Measurements from ENCODE around the gene OLFML1.
"Not testable (repeated sequence)": the region's sequence is repeated elsewhere in the genome, so short reads cannot be mapped to it uniquely, and the experiment has no call there.

The OLFML1 gene

DNA sequence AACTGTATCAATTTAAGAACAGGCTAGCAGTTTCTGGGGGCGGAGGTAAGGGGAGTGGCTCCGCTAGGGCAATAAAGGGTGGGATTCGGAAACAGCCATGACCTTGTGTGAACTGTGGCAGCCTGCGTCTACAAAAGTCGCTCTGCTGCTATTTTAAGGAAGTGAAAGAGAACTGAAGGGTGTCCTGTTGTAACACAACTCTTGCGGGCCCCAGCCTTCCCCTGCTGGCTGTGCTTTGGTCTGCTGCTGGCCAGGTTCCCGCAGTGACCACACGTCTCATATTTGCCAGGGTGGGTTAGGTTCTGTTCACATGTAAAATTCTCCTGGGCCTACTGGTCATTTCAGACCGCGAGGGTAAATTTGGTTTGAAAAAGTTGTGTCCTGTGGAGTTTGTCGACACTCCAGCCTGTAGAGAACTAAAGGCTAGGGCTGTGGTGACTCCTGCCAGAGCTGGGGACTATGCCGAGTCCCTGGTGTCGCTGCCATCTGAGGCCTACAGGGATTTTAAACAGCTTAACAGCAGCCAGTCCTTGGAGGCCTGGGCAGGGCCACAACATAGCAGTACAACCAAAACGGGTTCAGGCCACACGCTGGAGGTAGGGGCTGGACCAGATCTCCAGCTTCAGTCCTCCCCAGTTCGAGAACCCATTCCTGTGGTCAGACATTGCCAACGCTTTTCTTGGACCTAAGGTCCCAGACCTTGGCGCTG lies 27.4 kb downstream of the OLFML1 start:
- DNase-seq (ENCODE audit: low read depth) = peak; percentile 41

DNA sequence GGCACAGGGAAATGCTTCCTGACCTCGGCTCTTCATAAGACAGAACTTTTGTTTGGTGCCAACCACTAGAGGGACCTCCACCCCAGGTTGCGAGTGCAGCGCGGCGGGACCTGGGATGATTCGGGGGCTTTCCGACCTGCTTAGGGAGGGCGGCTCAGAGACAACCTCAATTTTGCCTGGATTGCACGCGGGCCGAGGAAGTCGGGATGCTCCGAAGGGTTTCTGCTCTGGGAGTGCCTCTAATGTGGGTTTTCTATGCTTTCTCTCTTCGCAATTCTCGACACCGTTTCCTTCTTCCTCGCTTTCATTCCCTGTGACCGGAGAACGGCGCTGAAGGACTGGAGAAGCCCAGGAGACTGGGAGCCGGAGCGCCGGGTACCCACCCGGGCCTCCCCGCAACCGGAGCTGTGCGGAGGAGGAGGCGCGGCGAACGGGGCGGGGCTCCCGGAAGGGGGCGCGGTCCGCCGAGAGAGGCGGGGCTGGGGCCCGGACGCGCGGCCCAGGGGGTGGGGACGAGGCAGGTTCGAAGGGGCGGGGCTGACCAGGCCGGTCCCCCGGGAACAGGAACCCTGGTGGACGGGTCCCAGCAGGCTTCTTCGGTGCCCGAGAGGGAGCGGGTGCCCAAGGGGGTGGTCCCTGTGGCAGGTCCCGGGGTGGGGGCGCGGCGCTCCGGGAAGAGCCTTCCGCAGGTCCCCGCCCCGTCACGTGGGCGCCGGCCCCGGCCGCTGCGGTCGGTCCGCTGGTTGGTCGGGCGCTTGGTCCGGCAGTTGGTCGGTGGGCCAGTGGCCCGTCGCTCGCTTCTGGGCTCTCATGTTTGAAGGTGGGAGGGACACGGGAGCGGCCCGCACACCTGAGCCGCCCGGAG lies 28.2 kb downstream of the OLFML1 start, which contains the start of gene PPFIBP2:
Gene PPFIBP2, plus strand, starts transcription at position 766 of the 865 bp plus-strand sequence. CDS start 35,477 bp downstream, outside the sequence.
- peak; percentile 65 for DNase-seq (ENCODE audit: low read depth)

GRCh38 chr11:7514099-7514591 lies 28.8 kb downstream of the OLFML1 start:
- no peak for DNase-seq (ENCODE audit: low read depth)

DNA sequence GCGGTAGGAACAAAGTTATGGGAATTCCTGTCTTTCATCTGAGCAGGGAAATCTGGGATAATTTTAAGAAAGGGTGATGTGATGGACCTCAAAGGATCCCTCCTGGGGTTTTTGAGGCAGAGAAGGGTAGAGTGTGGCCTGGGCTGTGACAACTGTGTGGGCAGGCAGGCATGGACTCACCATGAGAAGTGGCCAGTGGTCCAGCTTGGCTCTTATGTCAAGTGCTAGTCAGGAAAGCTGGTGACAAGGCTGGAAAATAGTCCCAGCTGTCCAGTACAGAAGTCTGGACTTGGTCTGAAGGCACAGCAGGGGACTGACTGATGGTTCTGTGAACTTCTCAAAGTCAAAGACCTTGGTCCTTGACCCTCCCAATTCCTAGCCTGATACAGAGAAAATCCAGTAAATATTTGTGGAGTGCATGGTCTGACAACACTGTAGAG lies 30.2 kb downstream of the OLFML1 start:
- no peak for DNase-seq (ENCODE audit: low read depth)

DNA sequence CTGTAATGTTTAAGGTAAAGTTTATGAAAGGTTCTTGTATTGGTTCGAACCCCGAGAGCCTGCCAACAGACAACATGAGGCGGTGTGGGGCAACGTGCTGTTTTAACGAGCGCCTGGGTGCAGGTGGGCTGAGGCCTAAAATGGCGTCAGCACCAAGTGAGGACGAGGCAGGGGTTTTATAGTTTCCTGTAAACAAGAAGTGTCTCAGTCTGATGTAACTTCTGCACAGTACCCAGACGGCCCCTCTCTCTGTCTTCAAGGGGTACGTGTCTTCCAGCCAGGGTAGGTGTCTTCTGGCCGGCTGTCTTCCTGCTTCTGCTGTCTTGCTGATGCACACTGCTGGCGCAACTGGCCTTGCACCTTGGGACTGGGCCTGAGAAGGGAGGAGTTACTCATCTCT lies 31.2 kb downstream of the OLFML1 start:
- no peak for DNase-seq (ENCODE audit: low read depth)

DNA sequence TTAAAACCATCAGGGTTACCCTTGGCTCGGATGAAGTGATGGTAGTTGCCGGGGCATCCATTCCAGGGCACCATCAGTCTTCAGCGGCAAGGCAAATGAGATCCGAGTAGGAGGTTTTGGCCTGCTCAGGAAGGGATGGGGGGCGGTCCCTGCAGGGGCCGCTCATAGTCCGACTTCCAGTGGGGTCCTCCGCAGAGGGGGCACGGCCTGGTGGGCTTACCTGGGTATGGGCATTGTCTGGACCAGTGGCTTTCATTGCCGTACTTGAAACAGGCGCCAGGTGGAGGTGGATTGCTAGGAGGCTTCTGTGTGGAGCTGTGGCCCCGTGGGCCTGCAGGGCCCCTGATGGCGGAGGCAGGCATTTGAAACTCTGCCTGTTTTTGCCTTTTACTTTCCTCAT lies 32.4 kb downstream of the OLFML1 start:
- DNase-seq (ENCODE audit: low read depth) = not testable (repeated sequence)

GRCh38 chr11:7518811-7519562 lies 33.7 kb downstream of the OLFML1 start:
- no peak for DNase-seq (ENCODE audit: low read depth)

GRCh38 chr11:7520011-7520942 lies 35.0 kb downstream of the OLFML1 start:
- no peak for DNase-seq (ENCODE audit: low read depth)

- DNase-seq (ENCODE audit: low read depth) = no peak
Measured at GRCh38 chr11:7520981-7521487, 35.7 kb downstream of the OLFML1 start.

DNA sequence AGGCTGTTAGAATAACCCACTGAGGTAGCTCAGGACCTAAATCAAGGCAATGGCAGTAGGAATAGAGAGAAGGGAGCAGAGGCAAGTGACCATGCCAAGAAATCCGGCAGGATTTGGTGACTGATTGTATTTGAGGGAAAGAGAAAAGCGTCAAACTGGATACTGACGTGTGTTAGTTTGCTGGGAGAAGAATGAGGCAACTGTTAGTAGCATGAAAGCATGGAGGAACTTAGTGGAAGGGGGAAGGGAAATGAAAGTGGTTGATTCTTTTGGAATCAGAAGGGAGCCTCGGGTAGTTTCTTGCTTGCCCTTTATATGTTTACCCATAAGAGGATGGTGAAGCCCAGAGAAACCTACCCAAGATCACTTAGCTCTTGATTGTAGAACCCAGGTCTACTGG lies 36.8 kb downstream of the OLFML1 start:
- no peak for DNase-seq (ENCODE audit: low read depth)

GRCh38 chr11:7522546-7522945 lies 37.2 kb downstream of the OLFML1 start:
- no peak for DNase-seq (ENCODE audit: low read depth)

DNA sequence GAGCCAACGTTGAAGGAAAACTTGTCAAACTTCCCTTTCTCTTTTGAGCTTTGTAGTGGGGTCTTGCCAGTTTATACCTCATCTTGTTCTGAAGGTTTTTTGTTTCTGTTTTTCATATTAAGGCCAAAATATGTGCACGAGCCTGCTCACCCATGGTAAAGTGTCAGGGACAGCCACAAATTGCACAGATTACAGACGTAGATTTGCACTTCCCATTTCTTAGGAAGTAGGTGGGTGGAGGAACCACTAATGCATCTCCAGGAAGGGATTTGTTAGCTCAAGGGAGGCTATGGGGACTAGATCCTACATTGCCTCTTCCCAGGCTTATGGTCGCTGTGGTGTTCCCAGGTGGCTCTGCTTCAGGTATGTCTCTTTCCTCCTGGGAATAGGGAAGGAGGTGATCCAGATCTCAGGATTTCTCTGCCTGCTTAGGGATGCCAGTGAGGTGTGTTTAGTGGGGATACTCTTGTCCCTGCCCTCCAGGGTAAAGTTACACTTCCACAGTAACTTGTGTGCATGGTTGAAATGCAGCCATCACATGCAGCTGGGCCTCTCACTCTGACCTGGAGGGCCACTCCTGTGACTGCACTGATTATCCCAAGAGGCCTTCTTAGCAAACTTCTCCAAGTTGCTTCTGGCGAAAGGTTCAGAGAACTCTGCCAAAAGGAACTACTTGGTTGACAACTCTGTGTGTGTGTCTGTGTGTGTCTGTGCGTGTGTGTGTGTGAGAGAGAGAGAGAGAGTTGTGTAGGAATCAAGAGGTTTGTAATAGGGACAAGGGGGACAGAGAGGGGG lies 38.3 kb downstream of the OLFML1 start:
- DNase-seq (ENCODE audit: low read depth) = no peak

DNA sequence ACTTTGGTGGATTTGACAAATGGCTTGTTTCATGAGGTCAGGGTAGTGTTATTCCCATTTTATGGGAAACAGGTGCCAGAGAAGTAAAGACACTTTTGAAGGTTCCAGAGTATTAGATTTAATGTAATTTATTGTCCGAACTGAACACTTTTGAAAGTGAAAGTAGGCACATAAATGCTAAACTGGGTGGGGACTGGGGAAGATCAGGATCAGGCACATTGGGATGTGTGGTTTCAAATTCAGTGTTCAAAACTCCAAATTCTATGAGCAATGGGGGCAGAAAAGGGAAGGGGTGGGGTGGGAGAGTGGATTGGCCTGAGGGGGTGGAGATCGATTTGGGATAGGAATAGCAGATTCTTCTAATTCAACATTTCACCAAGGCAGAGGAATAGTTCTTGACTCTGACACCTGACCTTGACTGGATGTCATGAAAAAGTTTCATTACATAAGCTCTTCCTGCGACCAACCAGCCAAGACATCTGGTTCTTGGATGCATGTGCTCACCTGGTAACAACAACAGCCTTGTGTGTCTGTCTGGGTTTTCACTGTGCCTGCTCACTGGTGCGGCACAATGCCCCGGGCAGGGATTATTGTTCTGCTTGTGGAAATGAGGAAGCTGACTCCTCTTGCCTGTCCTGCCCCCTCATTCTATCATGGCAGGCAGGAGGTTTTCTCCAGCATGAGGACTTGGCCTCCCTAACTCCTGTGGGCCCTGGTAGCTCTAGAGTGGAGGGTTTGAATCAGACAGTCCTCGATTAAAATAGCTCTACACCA lies 39.3 kb downstream of the OLFML1 start:
- no peak for DNase-seq (ENCODE audit: low read depth)

GRCh38 chr11:7525424-7525823 lies 40.1 kb downstream of the OLFML1 start:
- DNase-seq (ENCODE audit: low read depth) = no peak

- DNase-seq (ENCODE audit: low read depth) = no peak
Measured at GRCh38 chr11:7527029-7527428, 41.7 kb downstream of the OLFML1 start.

- no peak for DNase-seq (ENCODE audit: low read depth)
Measured at GRCh38 chr11:7528514-7529049, 43.3 kb downstream of the OLFML1 start.

- no peak for DNase-seq (ENCODE audit: low read depth)
Measured at GRCh38 chr11:7530013-7530640, 44.8 kb downstream of the OLFML1 start.

GRCh38 chr11:7531011-7531410 lies 45.7 kb downstream of the OLFML1 start:
- DNase-seq (ENCODE audit: low read depth) = no peak

Measured in EH (cell line).